Pancreas (tissue), 10 donors: Measurements from ENCODE around the gene GRK5. TPM values are rescaled to one million over a fixed set of nuclear protein-coding genes. Genes with fewer than 3 reads are reported as not detected.
A peak's percentile ranks its signal among the peaks of the same experiment; 100 is the strongest.

ENCODE experiments used
- ATAC-seq, 4 donors: fragments of 200-7000 bp; cut with Tn5 transposase; one replicate each; pipeline versions ENCODE4 v1.8.0 to v1.9.1; 2020; ENCODE audit warnings: mild to moderate bottlenecking in 4 of 4, moderate library complexity in 4 of 4
- DNase-seq, 6 donors: peaks; one replicate each; pipeline ENCODE4 v3.0.0-alpha.2; 2020
- FAIRE-seq: peaks from 2 replicates; lab custom pipeline; 2012; peaks lifted over from hg19 to GRCh38; lab: Jason Lieb, UNC
- H3K27ac ChIP-seq, 4 donors: fragments of 200-600 bp; sonication (generic); 1 replicate in 3 of 4; 2 replicates in 1 of 4; pipeline versions ENCODE4 v1.5.0 to v1.8.0; 2020
- H3K27me3 ChIP-seq, 4 donors: fragments of 200-600 bp; one replicate each; pipeline ENCODE4 v1.8.0; 2021
- H3K36me3 ChIP-seq, 3 donors: fragments of 200-600 bp; sonication (generic) in 1 of 3; one replicate each; pipeline versions ENCODE4 v1.5.0 to v1.8.0; 2020 to 2021
- H3K4me1 ChIP-seq, 3 donors: fragments of 200-600 bp; one replicate each; pipeline ENCODE4 v1.8.0; 2021
- H3K4me3 ChIP-seq, 4 donors: fragments of 200-600 bp; sonication (generic) in 2 of 4; one replicate each; pipeline versions ENCODE4 v1.5.0 to v1.8.0; 2020 to 2021
- H3K9me3 ChIP-seq, 4 donors: fragments of 200-600 bp; one replicate each; pipeline ENCODE4 v1.8.0; 2021
- CTCF ChIP-seq, 4 donors: fragments of 200-600 bp; sonication (generic) in 3 of 4; IDR thresholded peaks; one replicate each; pipeline versions ENCODE4 v1.5.0 to v1.8.0; 2021; ENCODE audit warnings: antibody characterized with exemption in 4 of 4
- WGBS, 2 donors: extraction: QIAGEN DNeasy Blood & Tissue Kit; methylation state at CpG; one replicate each; pipeline ENCODE4 v1.1.7; 2013; 5-methylcytosine and 5-hydroxymethylcytosine counted together
- intact Hi-C, 3 donors: fragments of 100-400 bp; cut with DNase I; formaldehyde crosslinking; loops; one replicate each; pipeline versions ENCODE4 v1.11.1 to v1.14.2; 2022
- polyA plus RNA-seq, 2 donors: library from polyadenylated mRNA; stranded (reverse); fragments of 200-250 nt; gene quantifications; one replicate each; pipeline ENCODE4 v1.2.3, GENCODE V29; 2013
- total RNA-seq, 6 donors: library from RNA; stranded (reverse); fragmentation: NEBNext Ultra II Directional in 4 of 6; extraction: Animal tissue kit (Norgen Biotek cat#: 25700) in 4 of 6; gene quantifications; one replicate each; pipeline versions ENCODE4 v1.2.1 to v1.2.4, GENCODE V29; 2021 to 2023
- donor health status: healthy with polysubstance abuse.
- donor health status: DM: no; HTN: no; CAD: no; lungs with moderate emphysema.
- donor health status: DM: no; HTN: no; CAD: no.
- donor health status: control.
- donor health status: control.
- donor health status: Bipolar disorder and iron deficiency.
- donor health status: DM: yes; HTN: yes; CAD: no.
- donor health status: DM: no; HTN: no; CAD: no.
- donor health status: DM: no; HTN: no; CAD: no.
- donor health status: DM: yes; HTN: yes; CAD: no.

GRK5 gene
- total and polyA plus RNA-seq, 8 donors = 1.4 to 6.0 (median 2.5) TPM

GRCh38 chr10:119302172-119302571 is 94.8 kb downstream of the GRK5 start:
- Histone ChIP-seq H3K27ac (no peak overlapping the region), H3K4me3 (no peak overlapping the region), H3K27me3 (no peaks in the 10 kb centered on the region), H3K9me3 (no peaks in the 10 kb centered on the region), H3K36me3 (no peaks in the 10 kb centered on the region), H3K4me1 (peaks cover 19 to 32% (median 27%) of the 10 kb centered on the region in 3 donors)
- intact Hi-C loops = no loop called here
- ATAC-seq (no peak), DNase-seq (no peak), FAIRE-seq (no peak)
- no peak for TF ChIP-seq CTCF (IDR thresholded peaks at IDR 0.05)
- WGBS, 2 donors = 34 to 35% methylated on average over 3 of the region's 3 CpGs

GRCh38 chr10:119302591-119303253 is 95.4 kb downstream of the GRK5 start:
- Histone ChIP-seq H3K9me3 (no peaks in the 10 kb centered on the region), H3K27me3 (no peaks in the 10 kb centered on the region), H3K27ac (no peak overlapping the region), H3K4me1 (peaks cover 19 to 32% (median 27%) of the 10 kb centered on the region in 3 donors), H3K36me3 (no peaks in the 10 kb centered on the region), H3K4me3 (no peak overlapping the region)
- no peak for TF ChIP-seq CTCF (IDR thresholded peaks at IDR 0.05)
- FAIRE-seq (no peak), ATAC-seq (peak; percentile 73 to 88 (median 82)), DNase-seq (peak in 4 of 6 donors; percentile 39 to 68 (median 53))
- intact Hi-C loops = no loop called here
- WGBS, 2 donors = 43 to 48% methylated on average over 12 of the region's 12 CpGs

- Histone ChIP-seq H3K27ac (no peak overlapping the region), H3K27me3 (no peaks in the 10 kb centered on the region), H3K9me3 (no peaks in the 10 kb centered on the region), H3K4me1 (peaks cover 19 to 32% (median 27%) of the 10 kb centered on the region in 3 donors), H3K4me3 (no peak overlapping the region), H3K36me3 (no peaks in the 10 kb centered on the region)
- FAIRE-seq (no peak), ATAC-seq (peak; percentile 33 to 70 (median 48)), DNase-seq (peak in 3 of 6 donors; percentile 28 to 40 (median 38))
- 69 to 71% methylated on average over 3 of the region's 3 CpGs for WGBS, 2 donors
- intact Hi-C loops = no loop called here
- TF ChIP-seq CTCF (IDR thresholded peaks at IDR 0.05) = no peak
Observed at GRCh38 chr10:119303886-119304285, 96.5 kb downstream of the GRK5 start.

GRCh38 chr10:119304541-119304940 is 97.2 kb downstream of the GRK5 start:
- WGBS, 2 donors = 92% methylated on average over 8 of the region's 8 CpGs
- DNase-seq = no peak
- Histone ChIP-seq H3K27ac (no peak overlapping the region), H3K9me3 (no peaks in the 10 kb centered on the region), H3K4me3 (no peak overlapping the region), H3K27me3 (no peaks in the 10 kb centered on the region), H3K36me3 (no peaks in the 10 kb centered on the region), H3K4me1 (peaks cover 19 to 32% (median 27%) of the 10 kb centered on the region in 3 donors)
- intact Hi-C loops = no loop called here
- no peak for TF ChIP-seq CTCF (IDR thresholded peaks at IDR 0.05)
- no peak for FAIRE-seq
- ATAC-seq = no peak

- H3K4me1 ChIP-seq = peaks cover 15 to 24% (median 23%) of the 10 kb centered on the region in 3 donors
- no peaks in the 10 kb centered on the region for H3K27me3 ChIP-seq
- intact Hi-C loops = no loop called here
- H3K9me3 ChIP-seq = no peaks in the 10 kb centered on the region
- H3K36me3 ChIP-seq = no peaks in the 10 kb centered on the region
- WGBS, 2 donors = 73 to 78% methylated on average over 11 of the region's 11 CpGs
- H3K4me3 ChIP-seq = no peak overlapping the region
- DNase-seq = no peak
- FAIRE-seq = no peak
- no peak overlapping the region for H3K27ac ChIP-seq
- peak in 1 of 4 donors; percentile 48 for ATAC-seq
- TF ChIP-seq CTCF (IDR thresholded peaks at IDR 0.05) = no peak
Observed at GRCh38 chr10:119305860-119306513, 98.6 kb downstream of the GRK5 start.
